ENCODE data around the gene SP3. TPM values are rescaled to one million over a fixed set of nuclear protein-coding genes. Genes with fewer than 3 reads are reported as not detected.

Gene SP3
- polyA plus RNA-seq, 3 donors = 44.8 to 66.2 (median 54.2) TPM

- no peak overlapping the region for H3K4me2 ChIP-seq (replicated peaks; ENCODE audit: extremely low read depth, low read length, poor library complexity, severe bottlenecking)
- WGBS (ENCODE audit: insufficient coverage) = no CpG with 5 or more reads among the region's 6 CpGs
- H2AFZ ChIP-seq (ENCODE audit: insufficient read depth, low read depth, low read length, poor library complexity, severe bottlenecking) = no peak overlapping the region
- no peaks in the 10 kb centered on the region for H3K9me3 ChIP-seq (replicated peaks in 1 of 2; ENCODE audit: control insufficient read depth in 1 of 2, insufficient read depth in 1 of 2, low read length in 2 of 2)
- no peaks in the 10 kb centered on the region for H3K79me2 ChIP-seq (ENCODE audit: insufficient read depth, low read length)
- TF ChIP-seq CTCF (IDR thresholded peaks at IDR 0.05) = no peak
- Mint-ChIP-seq H3K27me3 (ENCODE audit: low read depth in 3 of 3) (peaks cover 0 to 2% (median 0%) of the 10 kb centered on the region in 3 donors), H3K4me3 (no peak overlapping the region), H3K4me1 (peaks cover 46% of the 10 kb centered on the region), H3K36me3 (peaks cover 5 to 11% of the 10 kb centered on the region in 2 donors), H3K9me3 (peaks cover 0 to 4% (median 0%) of the 10 kb centered on the region in 7 donors), H3K27ac (no peak overlapping the region)
- no peak for DNase-seq
- H3K4me3 ChIP-seq (replicated peaks in 1 of 3; ENCODE audit: low read depth in 2 of 3, low read length in 3 of 3) = no peak overlapping the region
- H3K4me1 ChIP-seq (ENCODE audit: control insufficient read depth in 1 of 2, insufficient read depth in 2 of 2, low read length in 2 of 2) = peaks cover 31 to 33% of the 10 kb centered on the region in 2 donors
- H3K27ac ChIP-seq (ENCODE audit: low read depth in 1 of 2, low read length in 2 of 2) = no peak overlapping the region
- H3K36me3 ChIP-seq (replicated peaks in 1 of 2; ENCODE audit: control insufficient read depth in 1 of 2, insufficient read depth in 2 of 2, low read length in 2 of 2) = no peaks in the 10 kb centered on the region
- H3K27me3 ChIP-seq (ENCODE audit: control insufficient read depth in 2 of 2, insufficient read depth in 2 of 2, low read length in 2 of 2) = no peaks in the 10 kb centered on the region
- H3K9ac ChIP-seq (ENCODE audit: insufficient read depth, low read length, poor library complexity, severe bottlenecking) = no peak overlapping the region
- no peaks in the 10 kb centered on the region for H4K20me1 ChIP-seq (ENCODE audit: insufficient read depth, low read length)
- intact Hi-C loops (cut with micrococcal nuclease) = no loop called here
Measured at GRCh38 chr2:173990245-173990644, 25.1 kb upstream of the SP3 start.

GRCh38 chr2:173989884-173990215 lies 24.7 kb upstream of the SP3 start:
- Mint-ChIP-seq H3K4me3 (no peak overlapping the region), H3K36me3 (peaks cover 5 to 10% of the 10 kb centered on the region in 2 donors), H3K4me1 (peaks cover 46% of the 10 kb centered on the region), H3K9me3 (peaks cover 0 to 4% (median 0%) of the 10 kb centered on the region in 7 donors), H3K27me3 (ENCODE audit: low read depth in 3 of 3) (peaks cover 0 to 2% (median 0%) of the 10 kb centered on the region in 3 donors), H3K27ac (peak overlapping the region in 2 of 7 donors; percentile 50 to 68)
- Histone ChIP-seq H3K4me1 (ENCODE audit: control insufficient read depth in 1 of 2, insufficient read depth in 2 of 2, low read length in 2 of 2) (peaks cover 31 to 33% of the 10 kb centered on the region in 2 donors), H3K27me3 (ENCODE audit: control insufficient read depth in 2 of 2, insufficient read depth in 2 of 2, low read length in 2 of 2) (no peaks in the 10 kb centered on the region), H3K9me3 (replicated peaks in 1 of 2; ENCODE audit: control insufficient read depth in 1 of 2, insufficient read depth in 1 of 2, low read length in 2 of 2) (no peaks in the 10 kb centered on the region), H3K9ac (ENCODE audit: insufficient read depth, low read length, poor library complexity, severe bottlenecking) (no peak overlapping the region), H3K36me3 (replicated peaks in 1 of 2; ENCODE audit: control insufficient read depth in 1 of 2, insufficient read depth in 2 of 2, low read length in 2 of 2) (no peaks in the 10 kb centered on the region), H3K27ac (ENCODE audit: low read depth in 1 of 2, low read length in 2 of 2) (no peak overlapping the region), H3K4me2 (replicated peaks; ENCODE audit: extremely low read depth, low read length, poor library complexity, severe bottlenecking) (no peak overlapping the region), H4K20me1 (ENCODE audit: insufficient read depth, low read length) (no peaks in the 10 kb centered on the region), H3K79me2 (ENCODE audit: insufficient read depth, low read length) (no peaks in the 10 kb centered on the region), H2AFZ (ENCODE audit: insufficient read depth, low read depth, low read length, poor library complexity, severe bottlenecking) (no peak overlapping the region), H3K4me3 (replicated peaks in 1 of 3; ENCODE audit: low read depth in 2 of 3, low read length in 3 of 3) (no peak overlapping the region)
- intact Hi-C loops (cut with micrococcal nuclease) = no loop called here
- DNase-seq = no peak
- no peak for TF ChIP-seq CTCF (IDR thresholded peaks at IDR 0.05)
- no CpG with 5 or more reads among the region's 1 CpG for whole genome bisulfite sequencing (ENCODE audit: insufficient coverage)

Data from CD14-positive monocyte (primary cell).